HepG2 (cell line): ENCODE data around the gene SPHK1. TPM values are rescaled to one million over a fixed set of nuclear protein-coding genes. Genes with fewer than 3 reads are reported as not detected.

Source experiments
- ARID3A ChIP-seq: IDR thresholded peaks from 2 replicates; pipeline ENCODE4 v1.6.1; 2012; ENCODE audit warnings: low read depth, low read length, improper control_type of control experiment
- DNMT3B ChIP-seq: conservative IDR thresholded peaks from 2 replicates; pipeline ENCODE4 v1.6.1; 2016; ENCODE audit warnings: missing biosample characterization, control low read depth
- KLF6 ChIP-seq: IDR thresholded peaks from 2 replicates; pipeline ENCODE4 v1.8.0; 2016; ENCODE audit warnings: missing biosample characterization, missing genetic modification reagents
- MTF1 ChIP-seq: sonication (generic); formaldehyde crosslinking; IDR thresholded peaks from 2 replicates; pipeline ENCODE4 v1.5.0; 2020; ENCODE audit warnings: missing genetic modification reagents
- NR2F2 ChIP-seq: IDR thresholded peaks from 2 replicates; pipeline ENCODE4 v1.6.1; 2012; ENCODE audit warnings: low read depth, inconsistent platforms, borderline replicate concordance
- RBAK ChIP-seq: sonication (generic); formaldehyde crosslinking; IDR thresholded peaks from 2 replicates; pipeline ENCODE4 v1.5.1; 2020; ENCODE audit warnings: mild to moderate bottlenecking, missing genetic modification reagents
- SALL2 ChIP-seq: sonication (generic); formaldehyde crosslinking; IDR thresholded peaks from 2 replicates; pipeline ENCODE4 v1.8.1; 2023; ENCODE audit warnings: mild to moderate bottlenecking, missing genetic modification reagents, inconsistent platforms
- SAP130 ChIP-seq: IDR thresholded peaks from 2 replicates; pipeline ENCODE4 v1.6.1; 2016; ENCODE audit warnings: low read depth
- SNAPC2 ChIP-seq: sonication (generic); formaldehyde crosslinking; IDR thresholded peaks from 2 replicates; pipeline ENCODE4 v1.8.1; 2022; ENCODE audit warnings: mild to moderate bottlenecking, missing genetic modification reagents
- SOX13 ChIP-seq, 3 experiments: fragments of 450-650 bp in 1 of 3; sonication (generic) in 1 of 3; formaldehyde crosslinking in 1 of 3; IDR thresholded peaks in 2 of 3; conservative IDR thresholded peaks in 1 of 3; 2 replicates each; pipeline versions ENCODE4 v1.5.0 to v1.6.1; 2016 to 2020; ENCODE audit warnings: antibody characterized with exemption in 1 of 3, mild to moderate bottlenecking in 1 of 3, missing compliant biosample characterization in 1 of 3, missing genetic modification reagents in 1 of 3, moderate library complexity in 1 of 3
- ZBTB21 ChIP-seq: sonication (generic); formaldehyde crosslinking; IDR thresholded peaks from 2 replicates; pipeline ENCODE4 v1.4.0; 2020; ENCODE audit warnings: missing genetic modification reagents
- ZBTB3 ChIP-seq: sonication (generic); formaldehyde crosslinking; IDR thresholded peaks from 2 replicates; pipeline ENCODE4 v1.4.0; 2020; ENCODE audit warnings: low read depth, mild to moderate bottlenecking, moderate library complexity, missing genetic modification reagents, borderline replicate concordance
- ZBTB38 ChIP-seq: sonication (generic); formaldehyde crosslinking; IDR thresholded peaks from 2 replicates; pipeline ENCODE4 v1.5.1; 2020; ENCODE audit warnings: mild to moderate bottlenecking, missing genetic modification reagents
- ZBTB46 ChIP-seq: sonication (generic); formaldehyde crosslinking; IDR thresholded peaks from 2 replicates; pipeline ENCODE4 v1.4.0; 2020; ENCODE audit warnings: mild to moderate bottlenecking, missing genetic modification reagents, borderline replicate concordance
- ZFP36 ChIP-seq: fragments of 150-350 bp; IDR thresholded peaks from 2 replicates; pipeline ENCODE4 v1.6.1; 2018; ENCODE audit warnings: borderline replicate concordance, low read length, low read depth; ENCODE audit not compliant: partially characterized antibody
- ZHX1 ChIP-seq: sonication (generic); formaldehyde crosslinking; IDR thresholded peaks from 2 replicates; pipeline ENCODE4 v1.8.1; 2022; ENCODE audit warnings: low read depth, mild to moderate bottlenecking, missing genetic modification reagents
- ZNF207 ChIP-seq: fragments of 450-650 bp; IDR thresholded peaks from 2 replicates; pipeline ENCODE4 v1.6.1; 2016; ENCODE audit warnings: antibody characterized with exemption, borderline replicate concordance
- ZNF616 ChIP-seq: sonication (generic); formaldehyde crosslinking; IDR thresholded peaks from 2 replicates; pipeline ENCODE4 v1.5.0; 2020; ENCODE audit warnings: low read depth, mild to moderate bottlenecking, missing genetic modification reagents
- ZNF788 ChIP-seq: sonication (generic); formaldehyde crosslinking; IDR thresholded peaks from 2 replicates; pipeline ENCODE4 v1.5.0; 2020; ENCODE audit warnings: mild to moderate bottlenecking, missing genetic modification reagents, borderline replicate concordance
- polyA plus RNA-seq, 8 experiments: library from polyadenylated mRNA; depleted of rRNA in 3 of 8; stranded (reverse) in 7 of 8; unstranded in 1 of 8; fragments of >200 nt; fragmentation: Illumina TruSeq in 4 of 8; extraction: Trizol in 4 of 8; gene quantifications; 2 replicates each; pipeline versions ENCODE4 v1.2.1 to v1.2.3, GENCODE V29; 2011 to 2016; ENCODE audit warnings: low read depth in 4 of 8, missing spikeins in 1 of 8, mixed read lengths in 1 of 8; ENCODE audit not compliant: insufficient read depth in 1 of 8
- total RNA-seq, 5 experiments: library from RNA; depleted of rRNA; stranded (reverse); fragments of >200 nt; fragmentation: Illumina TruSeq; extraction: Trizol; gene quantifications; 2 replicates each; pipeline ENCODE4 v1.2.3, GENCODE V29; 2016; ENCODE audit warnings: low read depth in 1 of 5
- TF ChIP-seq, protein P1 (sequence below): sonication (generic); formaldehyde crosslinking; IDR thresholded peaks from 2 replicates; pipeline ENCODE4 v1.9.0; 2022; ENCODE audit warnings: low read depth, missing genetic modification reagents

Gene SPHK1
- total and polyA plus RNA-seq, 2 of the 13 experiments (the other 11 are each of a cell fraction or from before 2014, with no cell fraction given): 129 to 160 TPM

DNA sequence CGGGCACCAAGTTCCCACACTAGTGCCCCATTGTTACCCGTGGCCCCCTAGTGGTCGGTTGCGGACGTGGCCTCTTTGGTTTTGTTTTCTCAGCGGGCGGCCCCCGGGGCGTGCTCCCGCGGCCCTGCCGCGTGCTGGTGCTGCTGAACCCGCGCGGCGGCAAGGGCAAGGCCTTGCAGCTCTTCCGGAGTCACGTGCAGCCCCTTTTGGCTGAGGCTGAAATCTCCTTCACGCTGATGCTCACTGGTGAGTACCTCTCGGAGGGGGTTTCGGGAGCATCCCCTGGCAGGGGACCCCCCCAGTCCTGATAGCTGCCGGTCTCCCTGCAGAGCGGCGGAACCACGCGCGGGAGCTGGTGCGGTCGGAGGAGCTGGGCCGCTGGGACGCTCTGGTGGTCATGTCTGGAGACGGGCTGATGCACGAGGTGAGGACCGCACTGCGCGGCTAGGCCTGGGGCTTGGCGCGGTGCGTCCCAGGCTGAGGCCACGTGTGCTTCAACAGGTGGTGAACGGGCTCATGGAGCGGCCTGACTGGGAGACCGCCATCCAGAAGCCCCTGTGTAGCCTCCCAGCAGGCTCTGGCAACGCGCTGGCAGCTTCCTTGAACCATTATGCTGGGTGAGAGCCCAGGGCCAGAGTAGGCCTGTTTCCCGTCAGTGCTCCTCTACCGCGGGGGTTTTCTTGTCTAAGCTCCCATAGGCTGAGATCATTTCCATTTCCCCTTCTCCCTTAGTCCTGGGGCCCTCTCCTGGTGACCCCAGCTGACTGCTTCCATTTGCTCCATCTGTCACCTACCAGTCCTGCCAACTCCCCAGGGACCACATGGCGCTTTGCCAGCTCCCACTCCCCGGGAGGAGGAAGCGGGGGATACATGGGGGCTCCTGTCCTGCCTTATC is 1.7 kb downstream of the SPHK1 start (continued):
- TF ChIP-seq ZNF616 (peak; percentile 98), SNAPC2 (peak; percentile 97), NR2F2 (no peak; the same call in 1 of the 2 replicates), MTF1 (CRISPR knock-in tag) (peak; percentile 97), KLF6 (peak; percentile 99), ZFP36 (no peak), ZBTB38 (peak; percentile 97), ZBTB21 (CRISPR knock-in tag) (peak; percentile 39; the same call in 1 of the 2 replicates), ZHX1 (CRISPR knock-in tag) (peak; percentile 78), ZBTB3 (CRISPR knock-in tag) (peak; percentile 53; the same call in 1 of the 2 replicates), SOX13 (IDR thresholded peaks at IDR 0.05) (no peak; the same call in 1 of the 2 replicates), SOX13 (CRISPR knock-in tag; conservative IDR thresholded peaks at IDR 0.05 in 1 of 2, IDR thresholded peaks at IDR 0.05 in 1 of 2) (peak in 1 of 2 experiments; percentile 80; a peak in 2 of 4 replicates), RBAK (CRISPR knock-in tag) (no peak), SAP130 (CRISPR knock-in tag) (peak; percentile 91), SALL2 (CRISPR knock-in tag) (peak; percentile 92), DNMT3B (CRISPR knock-in tag) (peak; percentile 97; the same call in 1 of the 2 replicates), ARID3A (no peak), ZBTB46 (CRISPR knock-in tag) (no peak), ZNF788 (peak; percentile 86; the same call in 1 of the 2 replicates), ZNF207 (no peak)
- TF ChIP-seq, protein P1, sequence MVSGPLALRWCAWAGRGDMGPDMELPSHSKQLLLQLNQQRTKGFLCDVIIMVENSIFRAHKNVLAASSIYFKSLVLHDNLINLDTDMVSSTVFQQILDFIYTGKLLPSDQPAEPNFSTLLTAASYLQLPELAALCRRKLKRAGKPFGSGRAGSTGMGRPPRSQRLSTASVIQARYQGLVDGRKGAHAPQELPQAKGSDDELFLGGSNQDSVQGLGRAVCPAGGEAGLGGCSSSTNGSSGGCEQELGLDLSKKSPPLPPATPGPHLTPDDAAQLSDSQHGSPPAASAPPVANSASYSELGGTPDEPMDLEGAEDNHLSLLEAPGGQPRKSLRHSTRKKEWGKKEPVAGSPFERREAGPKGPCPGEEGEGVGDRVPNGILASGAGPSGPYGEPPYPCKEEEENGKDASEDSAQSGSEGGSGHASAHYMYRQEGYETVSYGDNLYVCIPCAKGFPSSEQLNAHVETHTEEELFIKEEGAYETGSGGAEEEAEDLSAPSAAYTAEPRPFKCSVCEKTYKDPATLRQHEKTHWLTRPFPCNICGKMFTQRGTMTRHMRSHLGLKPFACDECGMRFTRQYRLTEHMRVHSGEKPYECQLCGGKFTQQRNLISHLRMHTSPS (CRISPR knock-in tag): peak; percentile 75; the same call in 1 of the 2 replicates
